ENCODE data around the gene NBPF1. TPM values are rescaled to one million over a fixed set of nuclear protein-coding genes. Genes with fewer than 3 reads are reported as not detected.
"Not testable (repeated sequence)": the region's sequence is repeated elsewhere in the genome, so short reads cannot be mapped to it uniquely, and the experiment has no call there.

NBPF1 gene
- total RNA-seq, 1 experiment from 2014 or later, result 28.9 TPM

- H3K9me3 Mint-ChIP-seq (ENCODE audit: unreplicated experiment); DNase-seq (ENCODE audit: unreplicated experiment); H3K36me3 Mint-ChIP-seq (ENCODE audit: insufficient read depth, unreplicated experiment); intact Hi-C loops (cut with micrococcal nuclease); H3K4me3 Mint-ChIP-seq (ENCODE audit: unreplicated experiment); H3K4me1 Mint-ChIP-seq (ENCODE audit: insufficient read depth, unreplicated experiment); CTCF ChIA-PET; POLR2A ChIA-PET; BruUV-seq (replicated peaks); H3K27ac Mint-ChIP-seq (ENCODE audit: low read depth, unreplicated experiment); H3K27me3 Mint-ChIP-seq (ENCODE audit: insufficient read depth, unreplicated experiment): not testable (repeated sequence)
These were observed 34.9 kb upstream of the NBPF1 start for GRCh38 chr1:16648250-16648649.

GRCh38 chr1:16647179-16648176 lies 34.1 kb upstream of the NBPF1 start:
- H3K27ac Mint-ChIP-seq (ENCODE audit: low read depth, unreplicated experiment); H3K9me3 Mint-ChIP-seq (ENCODE audit: unreplicated experiment); H3K4me3 Mint-ChIP-seq (ENCODE audit: unreplicated experiment); H3K4me1 Mint-ChIP-seq (ENCODE audit: insufficient read depth, unreplicated experiment); intact Hi-C loops (cut with micrococcal nuclease); H3K36me3 Mint-ChIP-seq (ENCODE audit: insufficient read depth, unreplicated experiment); CTCF ChIA-PET; DNase-seq (ENCODE audit: unreplicated experiment); BruUV-seq (replicated peaks); POLR2A ChIA-PET; H3K27me3 Mint-ChIP-seq (ENCODE audit: insufficient read depth, unreplicated experiment): not testable (repeated sequence)

GRCh38 chr1:16646716-16647115 lies 33.4 kb upstream of the NBPF1 start:
- POLR2A ChIA-PET; BruUV-seq (replicated peaks); H3K4me3 Mint-ChIP-seq (ENCODE audit: unreplicated experiment); CTCF ChIA-PET; intact Hi-C loops (cut with micrococcal nuclease); H3K36me3 Mint-ChIP-seq (ENCODE audit: insufficient read depth, unreplicated experiment); H3K27ac Mint-ChIP-seq (ENCODE audit: low read depth, unreplicated experiment); DNase-seq (ENCODE audit: unreplicated experiment); H3K27me3 Mint-ChIP-seq (ENCODE audit: insufficient read depth, unreplicated experiment); H3K9me3 Mint-ChIP-seq (ENCODE audit: unreplicated experiment); H3K4me1 Mint-ChIP-seq (ENCODE audit: insufficient read depth, unreplicated experiment): not testable (repeated sequence)

- BruUV-seq (replicated peaks); H3K4me3 Mint-ChIP-seq (ENCODE audit: unreplicated experiment); H3K4me1 Mint-ChIP-seq (ENCODE audit: insufficient read depth, unreplicated experiment); DNase-seq (ENCODE audit: unreplicated experiment); POLR2A ChIA-PET; intact Hi-C loops (cut with micrococcal nuclease); H3K27ac Mint-ChIP-seq (ENCODE audit: low read depth, unreplicated experiment); H3K9me3 Mint-ChIP-seq (ENCODE audit: unreplicated experiment); H3K27me3 Mint-ChIP-seq (ENCODE audit: insufficient read depth, unreplicated experiment); CTCF ChIA-PET; H3K36me3 Mint-ChIP-seq (ENCODE audit: insufficient read depth, unreplicated experiment): not testable (repeated sequence)
These were observed 32.8 kb upstream of the NBPF1 start for GRCh38 chr1:16646061-16646664.

- H3K4me1 Mint-ChIP-seq (ENCODE audit: insufficient read depth, unreplicated experiment); DNase-seq (ENCODE audit: unreplicated experiment); H3K9me3 Mint-ChIP-seq (ENCODE audit: unreplicated experiment); BruUV-seq (replicated peaks); H3K4me3 Mint-ChIP-seq (ENCODE audit: unreplicated experiment); intact Hi-C loops (cut with micrococcal nuclease); H3K27ac Mint-ChIP-seq (ENCODE audit: low read depth, unreplicated experiment); H3K27me3 Mint-ChIP-seq (ENCODE audit: insufficient read depth, unreplicated experiment); H3K36me3 Mint-ChIP-seq (ENCODE audit: insufficient read depth, unreplicated experiment): not testable (repeated sequence)
- POLR2A ChIA-PET, result interaction anchor here (0.9 to 1.7 kb wide), 4 partner anchors 17 to 259 kb away, joined by 3 to 17 read pairs (median 8); partner anchors contain the start of gene NBPF1
- CTCF ChIA-PET, result interaction anchor here (0.6 kb wide), 1 partner anchor 62 kb away, joined by 3 read pairs; no protein-coding TSS in a partner anchor
These were observed 32.1 kb upstream of the NBPF1 start for GRCh38 chr1:16645271-16646060.

Data from MCF 10A (cell line).